HepG2 (cell line): Measurements from ENCODE around the gene SLC16A4. TPM values are rescaled to one million over a fixed set of nuclear protein-coding genes. Genes with fewer than 3 reads are reported as not detected.

ENCODE experiments used
- PAX8 ChIP-seq: sonication (generic); formaldehyde crosslinking; IDR thresholded peaks from 2 replicates; pipeline ENCODE4 v1.8.0; 2022; ENCODE audit warnings: mild to moderate bottlenecking, missing genetic modification reagents, borderline replicate concordance
- ZBTB21 ChIP-seq: sonication (generic); formaldehyde crosslinking; IDR thresholded peaks from 2 replicates; pipeline ENCODE4 v1.4.0; 2020; ENCODE audit warnings: missing genetic modification reagents
- ZBTB42 ChIP-seq: sonication (generic); formaldehyde crosslinking; IDR thresholded peaks from 2 replicates; pipeline ENCODE4 v1.5.0; 2020; ENCODE audit warnings: mild to moderate bottlenecking, missing genetic modification reagents
- ZNF263 ChIP-seq: sonication (generic); formaldehyde crosslinking; IDR thresholded peaks from 2 replicates; pipeline ENCODE4 v1.4.0; 2020; ENCODE audit warnings: missing genetic modification reagents
- ZNF766 ChIP-seq: sonication (generic); formaldehyde crosslinking; IDR thresholded peaks from 2 replicates; pipeline ENCODE4 v1.5.0; 2020; ENCODE audit warnings: missing genetic modification reagents, borderline replicate concordance
- ZNF768 ChIP-seq: sonication (generic); formaldehyde crosslinking; IDR thresholded peaks from 2 replicates; pipeline ENCODE4 v1.4.0; 2020; ENCODE audit warnings: missing genetic modification reagents
- ZZZ3 ChIP-seq: sonication (generic); formaldehyde crosslinking; IDR thresholded peaks from 2 replicates; pipeline ENCODE4 v1.4.0; 2020; ENCODE audit warnings: missing genetic modification reagents, mild to moderate bottlenecking, borderline replicate concordance
- polyA plus RNA-seq, 8 experiments: library from polyadenylated mRNA; depleted of rRNA in 3 of 8; stranded (reverse) in 7 of 8; unstranded in 1 of 8; fragments of >200 nt; fragmentation: Illumina TruSeq in 4 of 8; extraction: Trizol in 4 of 8; gene quantifications; 2 replicates each; pipeline versions ENCODE4 v1.2.1 to v1.2.3, GENCODE V29; 2011 to 2016; ENCODE audit warnings: low read depth in 4 of 8, missing spikeins in 1 of 8, mixed read lengths in 1 of 8; ENCODE audit not compliant: insufficient read depth in 1 of 8
- total RNA-seq, 5 experiments: library from RNA; depleted of rRNA; stranded (reverse); fragments of >200 nt; fragmentation: Illumina TruSeq; extraction: Trizol; gene quantifications; 2 replicates each; pipeline ENCODE4 v1.2.3, GENCODE V29; 2016; ENCODE audit warnings: low read depth in 1 of 5
- TF ChIP-seq, protein P1 (sequence below): sonication (generic); formaldehyde crosslinking; IDR thresholded peaks from 2 replicates; pipeline ENCODE4 v1.4.0; 2020; ENCODE audit warnings: mild to moderate bottlenecking, missing genetic modification reagents, borderline replicate concordance
- TF ChIP-seq, protein P2 (sequence below): sonication (generic); formaldehyde crosslinking; IDR thresholded peaks from 2 replicates; pipeline ENCODE4 v1.8.0; 2022; ENCODE audit warnings: missing genetic modification reagents, mild to moderate bottlenecking, inconsistent platforms, borderline replicate concordance
- TF ChIP-seq, protein P3 (sequence below): sonication (generic); formaldehyde crosslinking; IDR thresholded peaks from 2 replicates; pipeline ENCODE4 v1.5.1; 2020; ENCODE audit warnings: mild to moderate bottlenecking, missing genetic modification reagents, borderline replicate concordance
- TF ChIP-seq, protein P4 (sequence below): sonication (generic); formaldehyde crosslinking; IDR thresholded peaks from 2 replicates; pipeline ENCODE4 v1.5.1; 2020; ENCODE audit warnings: missing genetic modification reagents, mild to moderate bottlenecking, borderline replicate concordance
- TF ChIP-seq, protein P5 (sequence below): sonication (generic); formaldehyde crosslinking; IDR thresholded peaks from 2 replicates; pipeline ENCODE4 v1.5.1; 2020; ENCODE audit warnings: mild to moderate bottlenecking, missing genetic modification reagents, moderate library complexity
- TF ChIP-seq, protein P6 (sequence below): sonication (generic); formaldehyde crosslinking; IDR thresholded peaks from 2 replicates; pipeline ENCODE4; 2020; ENCODE audit warnings: missing genetic modification reagents, mild to moderate bottlenecking, borderline replicate concordance

The SLC16A4 gene
- total and polyA plus RNA-seq, 2 of the 13 experiments (the other 11 are each of a cell fraction or from before 2014, with no cell fraction given), result 1.1 to 1.5 TPM

DNA sequence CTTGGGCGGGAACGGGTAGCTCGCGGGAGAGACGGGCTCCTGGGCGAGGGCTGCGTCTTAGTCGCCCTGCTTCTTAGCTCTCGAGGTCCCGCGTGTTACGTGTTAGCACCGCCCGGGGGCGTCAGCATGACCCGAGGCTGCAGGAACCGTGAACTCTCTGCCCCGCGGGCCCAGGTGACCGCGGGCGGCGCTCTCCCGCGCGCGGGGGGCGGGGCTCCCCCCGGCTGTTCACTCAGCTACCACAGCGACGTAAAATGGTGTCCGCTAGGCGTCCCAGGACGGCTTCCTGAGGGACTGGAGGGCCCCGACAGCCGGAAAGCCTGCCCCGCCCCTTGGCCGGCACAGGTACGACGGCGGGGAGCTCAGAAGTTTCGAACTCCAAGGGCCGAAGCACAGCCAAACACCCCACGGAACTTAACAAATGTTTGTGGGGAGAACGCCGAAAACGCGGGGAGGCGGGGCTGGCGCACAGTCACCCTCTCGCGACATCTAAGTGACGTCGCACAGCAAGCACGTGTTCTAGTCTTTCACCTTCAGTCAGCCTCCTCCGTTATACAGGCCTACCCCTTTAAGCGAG, 52.4 kb downstream of the SLC16A4 start (continued):
- TF ChIP-seq, protein P1, sequence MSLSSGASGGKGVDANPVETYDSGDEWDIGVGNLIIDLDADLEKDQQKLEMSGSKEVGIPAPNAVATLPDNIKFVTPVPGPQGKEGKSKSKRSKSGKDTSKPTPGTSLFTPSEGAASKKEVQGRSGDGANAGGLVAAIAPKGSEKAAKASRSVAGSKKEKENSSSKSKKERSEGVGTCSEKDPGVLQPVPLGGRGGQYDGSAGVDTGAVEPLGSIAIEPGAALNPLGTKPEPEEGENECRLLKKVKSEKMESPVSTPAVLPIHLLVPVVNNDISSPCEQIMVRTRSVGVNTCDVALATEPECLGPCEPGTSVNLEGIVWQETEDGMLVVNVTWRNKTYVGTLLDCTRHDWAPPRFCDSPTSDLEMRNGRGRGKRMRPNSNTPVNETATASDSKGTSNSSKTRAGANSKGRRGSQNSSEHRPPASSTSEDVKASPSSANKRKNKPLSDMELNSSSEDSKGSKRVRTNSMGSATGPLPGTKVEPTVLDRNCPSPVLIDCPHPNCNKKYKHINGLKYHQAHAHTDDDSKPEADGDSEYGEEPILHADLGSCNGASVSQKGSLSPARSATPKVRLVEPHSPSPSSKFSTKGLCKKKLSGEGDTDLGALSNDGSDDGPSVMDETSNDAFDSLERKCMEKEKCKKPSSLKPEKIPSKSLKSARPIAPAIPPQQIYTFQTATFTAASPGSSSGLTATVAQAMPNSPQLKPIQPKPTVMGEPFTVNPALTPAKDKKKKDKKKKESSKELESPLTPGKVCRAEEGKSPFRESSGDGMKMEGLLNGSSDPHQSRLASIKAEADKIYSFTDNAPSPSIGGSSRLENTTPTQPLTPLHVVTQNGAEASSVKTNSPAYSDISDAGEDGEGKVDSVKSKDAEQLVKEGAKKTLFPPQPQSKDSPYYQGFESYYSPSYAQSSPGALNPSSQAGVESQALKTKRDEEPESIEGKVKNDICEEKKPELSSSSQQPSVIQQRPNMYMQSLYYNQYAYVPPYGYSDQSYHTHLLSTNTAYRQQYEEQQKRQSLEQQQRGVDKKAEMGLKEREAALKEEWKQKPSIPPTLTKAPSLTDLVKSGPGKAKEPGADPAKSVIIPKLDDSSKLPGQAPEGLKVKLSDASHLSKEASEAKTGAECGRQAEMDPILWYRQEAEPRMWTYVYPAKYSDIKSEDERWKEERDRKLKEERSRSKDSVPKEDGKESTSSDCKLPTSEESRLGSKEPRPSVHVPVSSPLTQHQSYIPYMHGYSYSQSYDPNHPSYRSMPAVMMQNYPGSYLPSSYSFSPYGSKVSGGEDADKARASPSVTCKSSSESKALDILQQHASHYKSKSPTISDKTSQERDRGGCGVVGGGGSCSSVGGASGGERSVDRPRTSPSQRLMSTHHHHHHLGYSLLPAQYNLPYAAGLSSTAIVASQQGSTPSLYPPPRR (CRISPR knock-in tag), result peak; percentile 58
- no peak for TF ChIP-seq PAX8 (CRISPR knock-in tag)
- TF ChIP-seq, protein P2, sequence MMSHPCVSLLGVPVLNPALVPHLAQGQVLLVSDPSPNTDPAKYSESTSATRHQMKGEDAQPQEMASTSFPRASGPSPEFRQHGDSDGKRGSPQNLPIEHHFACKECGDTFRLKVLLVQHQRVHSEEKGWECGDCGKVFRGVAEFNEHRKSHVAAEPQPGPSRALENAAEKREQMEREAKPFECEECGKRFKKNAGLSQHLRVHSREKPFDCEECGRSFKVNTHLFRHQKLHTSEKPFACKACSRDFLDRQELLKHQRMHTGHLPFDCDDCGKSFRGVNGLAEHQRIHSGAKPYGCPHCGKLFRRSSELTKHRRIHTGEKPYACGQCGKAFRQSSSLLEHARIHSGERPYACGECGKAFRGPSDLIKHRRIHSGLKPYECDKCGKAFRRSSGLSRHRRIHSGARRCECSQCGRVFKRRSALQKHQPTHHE, result peak; percentile 56; the same call in 1 of the 2 replicates
- peak; percentile 77 for TF ChIP-seq ZNF768 (CRISPR knock-in tag)
- TF ChIP-seq ZNF766 (CRISPR knock-in tag), result peak; percentile 93
- TF ChIP-seq ZBTB21 (CRISPR knock-in tag), result 0 out of 2 replicates have a peak, but pooled peaks have one; percentile 17
- TF ChIP-seq, protein P3, sequence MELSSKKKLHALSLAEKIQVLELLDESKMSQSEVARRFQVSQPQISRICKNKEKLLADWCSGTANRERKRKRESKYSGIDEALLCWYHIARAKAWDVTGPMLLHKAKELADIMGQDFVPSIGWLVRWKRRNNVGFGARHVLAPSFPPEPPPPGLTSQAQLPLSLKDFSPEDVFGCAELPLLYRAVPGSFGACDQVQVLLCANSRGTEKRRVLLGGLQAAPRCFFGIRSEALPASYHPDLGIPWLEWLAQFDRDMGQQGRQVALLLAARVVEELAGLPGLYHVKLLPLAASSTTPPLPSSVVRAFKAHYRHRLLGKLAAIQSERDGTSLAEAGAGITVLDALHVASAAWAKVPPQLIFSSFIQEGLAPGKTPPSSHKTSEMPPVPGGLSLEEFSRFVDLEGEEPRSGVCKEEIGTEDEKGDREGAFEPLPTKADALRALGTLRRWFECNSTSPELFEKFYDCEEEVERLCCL (CRISPR knock-in tag), result no peak
- TF ChIP-seq, protein P4, sequence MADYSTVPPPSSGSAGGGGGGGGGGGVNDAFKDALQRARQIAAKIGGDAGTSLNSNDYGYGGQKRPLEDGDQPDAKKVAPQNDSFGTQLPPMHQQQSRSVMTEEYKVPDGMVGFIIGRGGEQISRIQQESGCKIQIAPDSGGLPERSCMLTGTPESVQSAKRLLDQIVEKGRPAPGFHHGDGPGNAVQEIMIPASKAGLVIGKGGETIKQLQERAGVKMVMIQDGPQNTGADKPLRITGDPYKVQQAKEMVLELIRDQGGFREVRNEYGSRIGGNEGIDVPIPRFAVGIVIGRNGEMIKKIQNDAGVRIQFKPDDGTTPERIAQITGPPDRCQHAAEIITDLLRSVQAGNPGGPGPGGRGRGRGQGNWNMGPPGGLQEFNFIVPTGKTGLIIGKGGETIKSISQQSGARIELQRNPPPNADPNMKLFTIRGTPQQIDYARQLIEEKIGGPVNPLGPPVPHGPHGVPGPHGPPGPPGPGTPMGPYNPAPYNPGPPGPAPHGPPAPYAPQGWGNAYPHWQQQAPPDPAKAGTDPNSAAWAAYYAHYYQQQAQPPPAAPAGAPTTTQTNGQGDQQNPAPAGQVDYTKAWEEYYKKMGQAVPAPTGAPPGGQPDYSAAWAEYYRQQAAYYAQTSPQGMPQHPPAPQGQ, result 0 out of 2 replicates have a peak, but pooled peaks have one; percentile 4
- TF ChIP-seq, protein P5, sequence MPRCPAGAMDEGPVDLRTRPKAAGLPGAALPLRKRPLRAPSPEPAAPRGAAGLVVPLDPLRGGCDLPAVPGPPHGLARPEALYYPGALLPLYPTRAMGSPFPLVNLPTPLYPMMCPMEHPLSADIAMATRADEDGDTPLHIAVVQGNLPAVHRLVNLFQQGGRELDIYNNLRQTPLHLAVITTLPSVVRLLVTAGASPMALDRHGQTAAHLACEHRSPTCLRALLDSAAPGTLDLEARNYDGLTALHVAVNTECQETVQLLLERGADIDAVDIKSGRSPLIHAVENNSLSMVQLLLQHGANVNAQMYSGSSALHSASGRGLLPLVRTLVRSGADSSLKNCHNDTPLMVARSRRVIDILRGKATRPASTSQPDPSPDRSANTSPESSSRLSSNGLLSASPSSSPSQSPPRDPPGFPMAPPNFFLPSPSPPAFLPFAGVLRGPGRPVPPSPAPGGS (CRISPR knock-in tag), result peak; percentile 80; the same call in 1 of the 2 replicates
- TF ChIP-seq, protein P6, sequence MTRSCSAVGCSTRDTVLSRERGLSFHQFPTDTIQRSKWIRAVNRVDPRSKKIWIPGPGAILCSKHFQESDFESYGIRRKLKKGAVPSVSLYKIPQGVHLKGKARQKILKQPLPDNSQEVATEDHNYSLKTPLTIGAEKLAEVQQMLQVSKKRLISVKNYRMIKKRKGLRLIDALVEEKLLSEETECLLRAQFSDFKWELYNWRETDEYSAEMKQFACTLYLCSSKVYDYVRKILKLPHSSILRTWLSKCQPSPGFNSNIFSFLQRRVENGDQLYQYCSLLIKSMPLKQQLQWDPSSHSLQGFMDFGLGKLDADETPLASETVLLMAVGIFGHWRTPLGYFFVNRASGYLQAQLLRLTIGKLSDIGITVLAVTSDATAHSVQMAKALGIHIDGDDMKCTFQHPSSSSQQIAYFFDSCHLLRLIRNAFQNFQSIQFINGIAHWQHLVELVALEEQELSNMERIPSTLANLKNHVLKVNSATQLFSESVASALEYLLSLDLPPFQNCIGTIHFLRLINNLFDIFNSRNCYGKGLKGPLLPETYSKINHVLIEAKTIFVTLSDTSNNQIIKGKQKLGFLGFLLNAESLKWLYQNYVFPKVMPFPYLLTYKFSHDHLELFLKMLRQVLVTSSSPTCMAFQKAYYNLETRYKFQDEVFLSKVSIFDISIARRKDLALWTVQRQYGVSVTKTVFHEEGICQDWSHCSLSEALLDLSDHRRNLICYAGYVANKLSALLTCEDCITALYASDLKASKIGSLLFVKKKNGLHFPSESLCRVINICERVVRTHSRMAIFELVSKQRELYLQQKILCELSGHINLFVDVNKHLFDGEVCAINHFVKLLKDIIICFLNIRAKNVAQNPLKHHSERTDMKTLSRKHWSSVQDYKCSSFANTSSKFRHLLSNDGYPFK (CRISPR knock-in tag), result peak; percentile 86; the same call in 1 of the 2 replicates
- 0 out of 2 replicates have a peak, but pooled peaks have one; percentile 49 for TF ChIP-seq ZZZ3 (CRISPR knock-in tag)
- peak; percentile 46; the same call in 1 of the 2 replicates for TF ChIP-seq ZNF263
- peak; percentile 39; the same call in 1 of the 2 replicates for TF ChIP-seq ZBTB42 (CRISPR knock-in tag)
